Nephron progenitor cell (in vitro differentiated cells): ENCODE data around the gene PHETA1.
A peak's percentile ranks its signal among the peaks of the same experiment; 100 is the strongest.
"Not testable (repeated sequence)": the region's sequence is repeated elsewhere in the genome, so short reads cannot be mapped to it uniquely, and the experiment has no call there.

Source experiments
- DNase-seq: peaks from one replicate; pipeline ENCODE4 v3.0.0; 2021
- H3K27ac Mint-ChIP-seq: 2 replicates; pipeline ENCODE4 v1.8.0; 2021; ENCODE audit warnings: mild to moderate bottlenecking, moderate library complexity, mixed read lengths
- H3K27me3 Mint-ChIP-seq: 2 replicates; pipeline ENCODE4 v1.8.0; 2021; ENCODE audit warnings: mild to moderate bottlenecking, low read depth, mixed read lengths; ENCODE audit not compliant: poor library complexity
- H3K36me3 Mint-ChIP-seq: 2 replicates; pipeline ENCODE4 v1.8.0; 2021; ENCODE audit warnings: low read depth, mixed read lengths
- H3K4me1 Mint-ChIP-seq: 2 replicates; pipeline ENCODE4 v1.8.0; 2021; ENCODE audit warnings: mixed read lengths
- H3K4me3 Mint-ChIP-seq: 2 replicates; pipeline ENCODE4 v1.8.0; 2021; ENCODE audit warnings: mild to moderate bottlenecking, moderate library complexity, mixed read lengths
- H3K9me3 Mint-ChIP-seq: 2 replicates; pipeline ENCODE4 v1.8.0; 2021; ENCODE audit warnings: mild to moderate bottlenecking, moderate library complexity, mixed read lengths
- CTCF ChIP-seq: fragments of 200-600 bp; sonication (generic); IDR thresholded peaks from 2 replicates; pipeline ENCODE4 v1.5.0; 2021; ENCODE audit warnings: antibody characterized with exemption

Gene PHETA1

DNA sequence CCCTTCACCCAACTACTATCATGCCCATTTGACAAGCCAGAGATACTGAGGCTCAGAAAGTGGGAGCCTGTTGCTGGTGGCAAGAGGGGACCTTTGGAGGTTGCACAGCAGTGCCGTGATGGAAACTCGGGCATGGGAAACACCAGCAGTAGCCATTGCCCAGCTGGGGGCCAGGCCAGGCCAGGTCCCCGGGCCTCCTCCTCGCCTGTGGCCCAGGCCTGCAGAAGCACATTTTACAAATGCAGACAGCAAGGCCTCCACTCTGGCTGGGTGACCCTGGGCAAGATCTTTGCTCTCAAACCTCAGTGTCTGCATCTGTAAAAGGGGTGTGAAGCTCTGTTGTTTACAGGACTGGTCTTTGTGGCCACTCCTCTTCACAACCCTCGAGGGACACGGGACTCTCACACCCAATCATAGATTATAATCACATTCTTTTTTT lies 32.3 kb upstream of the PHETA1 start:
- Mint-ChIP-seq H3K36me3 (no peaks in the 10 kb centered on the region), H3K27ac (no peak overlapping the region), H3K9me3 (no peaks in the 10 kb centered on the region), H3K27me3 (peaks cover 8% of the 10 kb centered on the region), H3K4me3 (no peak overlapping the region), H3K4me1 (peaks cover 22% of the 10 kb centered on the region)
- TF ChIP-seq CTCF, result no peak
- DNase-seq, result no peak

DNA sequence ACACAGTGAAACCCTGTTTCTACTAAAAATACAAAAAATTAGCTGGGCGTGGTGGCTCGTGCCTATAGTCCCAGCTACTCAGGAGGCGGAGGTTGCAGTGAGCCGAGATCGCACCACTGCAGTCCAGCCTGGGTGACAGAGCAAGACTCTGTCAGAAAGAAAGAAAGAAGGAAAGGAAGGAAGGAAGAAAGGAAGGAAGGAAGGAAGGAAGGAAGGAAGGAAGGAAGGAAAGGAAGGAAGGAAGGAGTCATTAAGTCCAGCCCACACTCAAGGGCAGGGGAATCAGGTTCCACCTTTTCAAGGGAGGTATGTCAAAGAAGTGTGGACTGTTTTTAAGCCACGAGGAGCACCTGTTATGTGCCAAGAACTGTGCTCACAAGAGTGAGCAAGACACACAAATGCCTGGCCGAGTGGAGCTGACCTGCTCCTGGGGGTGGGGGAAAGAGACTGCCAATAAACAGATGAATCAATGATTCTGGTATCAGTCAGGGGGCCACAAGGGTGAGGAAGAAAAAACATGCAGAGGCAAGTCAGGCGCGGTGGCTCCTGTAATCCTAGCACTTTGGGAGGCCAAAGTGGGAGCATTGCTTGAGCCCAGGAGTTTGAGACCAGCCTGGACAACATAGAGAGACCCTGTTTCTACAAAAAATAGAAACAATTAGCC lies 31.0 kb upstream of the PHETA1 start:
- H3K27ac Mint-ChIP-seq, result not testable (repeated sequence)

DNA sequence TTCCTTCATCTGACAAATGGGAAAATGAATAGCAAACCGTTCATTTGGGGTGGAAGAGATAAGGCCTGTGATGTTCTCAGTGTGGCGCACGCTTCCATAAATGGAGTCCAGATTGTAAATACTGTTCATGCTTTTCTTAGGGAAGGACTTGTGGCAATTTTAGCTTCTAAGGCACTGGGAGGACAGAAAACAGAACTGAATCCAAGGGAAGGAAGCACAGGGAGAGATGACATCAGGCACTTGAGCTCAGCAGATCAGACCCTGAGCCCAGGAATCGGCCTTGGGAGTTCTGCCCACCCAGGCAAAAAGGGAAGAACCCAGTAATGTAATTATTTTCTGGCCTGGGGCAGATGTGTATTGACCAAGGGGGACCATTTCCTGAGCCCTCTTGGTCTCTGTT lies 29.6 kb upstream of the PHETA1 start:
- Mint-ChIP-seq H3K9me3 (no peaks in the 10 kb centered on the region), H3K27me3 (peaks cover 5% of the 10 kb centered on the region), H3K4me3 (no peak overlapping the region), H3K4me1 (peaks cover 15% of the 10 kb centered on the region), H3K36me3 (no peaks in the 10 kb centered on the region), H3K27ac (no peak overlapping the region)
- no peak for TF ChIP-seq CTCF
- DNase-seq, result no peak

More for the DNA sequence above, 31.0 kb upstream of the PHETA1 start:
- H3K27me3 Mint-ChIP-seq, result peaks cover 10% of the 10 kb centered on the region
- peaks cover 22% of the 10 kb centered on the region for H3K4me1 Mint-ChIP-seq
- H3K36me3 Mint-ChIP-seq, DNase-seq, H3K4me3 Mint-ChIP-seq, H3K9me3 Mint-ChIP-seq: not testable (repeated sequence)

GRCh38 chr12:111396726-111397445 lies 28.0 kb upstream of the PHETA1 start:
- Mint-ChIP-seq H3K4me1 (peaks cover 8% of the 10 kb centered on the region), H3K9me3 (no peaks in the 10 kb centered on the region), H3K4me3 (no peak overlapping the region), H3K27ac (no peak overlapping the region), H3K36me3 (no peaks in the 10 kb centered on the region), H3K27me3 (peaks cover 9% of the 10 kb centered on the region)
- peak; percentile 94 for DNase-seq
- peak; percentile 99 for TF ChIP-seq CTCF

DNA sequence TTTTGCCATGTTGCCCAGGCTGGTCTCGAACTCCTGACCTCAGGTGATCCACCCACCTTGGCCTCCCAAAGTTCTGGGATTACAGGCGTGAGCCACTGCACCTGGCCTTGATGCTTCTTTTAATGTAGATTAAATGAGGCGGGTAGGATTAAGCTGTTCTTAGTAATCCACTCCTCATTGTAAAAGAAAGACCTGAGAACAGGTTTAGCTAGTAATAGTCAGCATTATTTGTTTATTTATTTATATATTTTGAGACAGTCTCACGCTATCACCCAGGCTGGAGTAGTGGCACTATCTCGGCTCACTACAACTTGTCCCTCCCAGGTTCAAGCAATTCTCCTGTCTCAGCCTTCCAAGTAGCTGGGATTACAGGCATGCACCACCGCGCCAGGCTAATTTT lies 27.4 kb upstream of the PHETA1 start:
- H3K36me3 Mint-ChIP-seq, H3K27me3 Mint-ChIP-seq, H3K27ac Mint-ChIP-seq, H3K4me1 Mint-ChIP-seq, H3K9me3 Mint-ChIP-seq, H3K4me3 Mint-ChIP-seq, DNase-seq: not testable (repeated sequence)

DNA sequence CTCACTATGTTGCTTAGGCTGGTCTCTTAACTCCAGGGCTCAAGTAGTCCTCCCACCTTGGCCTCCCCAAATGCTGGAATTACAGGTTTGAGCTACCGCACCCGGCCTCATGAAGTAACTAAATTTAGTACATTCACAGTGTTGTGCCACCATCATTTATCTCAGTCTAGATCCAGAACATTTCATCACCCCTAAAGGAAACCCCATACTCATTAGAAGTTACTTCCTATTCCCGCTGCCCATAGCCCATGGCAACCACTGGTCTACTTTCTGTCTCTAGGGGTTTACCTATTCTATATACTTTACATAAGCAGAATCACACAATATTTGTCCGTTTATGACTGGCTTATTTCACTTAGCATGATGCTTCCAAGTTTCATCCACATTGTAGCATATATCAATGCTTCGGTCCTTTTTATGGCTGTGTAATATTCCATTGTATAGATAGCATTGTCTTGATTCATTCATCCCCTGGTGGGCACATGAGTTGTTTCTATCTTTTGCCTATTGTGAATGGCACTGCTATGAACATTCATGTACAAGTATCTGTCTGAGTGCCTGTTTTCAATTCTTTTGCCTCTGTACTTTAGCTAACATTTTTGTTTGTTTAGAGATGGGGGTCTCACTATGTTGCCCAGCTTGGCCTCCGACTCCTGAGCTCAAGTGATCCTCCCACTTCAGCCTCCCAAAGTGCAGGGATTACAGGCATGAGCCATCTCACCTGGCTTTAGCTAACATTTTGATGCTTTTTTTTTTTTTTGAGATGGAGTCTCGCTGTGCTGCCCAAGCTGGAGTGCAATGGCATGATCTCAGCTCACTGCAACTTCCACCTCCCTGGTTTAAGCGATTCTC lies 26.7 kb upstream of the PHETA1 start:
- Mint-ChIP-seq H3K9me3 (no peaks in the 10 kb centered on the region), H3K4me3 (no peak overlapping the region), H3K27ac (no peak overlapping the region), H3K36me3 (no peaks in the 10 kb centered on the region), H3K27me3 (peaks cover 9% of the 10 kb centered on the region), H3K4me1 (peaks cover 8% of the 10 kb centered on the region)
- TF ChIP-seq CTCF, result no peak
- no peak for DNase-seq
